HUES48 (cell line): ENCODE results near the gene RARG.

Source experiments
- H3K27ac ChIP-seq: one replicate; pipeline ENCODE4 v1.7.0; 2013; ENCODE audit warnings: low read depth, low read length, inconsistent platforms
- H3K27me3 ChIP-seq: 2 replicates; pipeline ENCODE4 v1.6.1; 2013; ENCODE audit warnings: mild to moderate bottlenecking, low read length; ENCODE audit not compliant: control insufficient read depth, insufficient read depth
- H3K36me3 ChIP-seq: 2 replicates; pipeline ENCODE4 v1.6.1; 2013; ENCODE audit warnings: low read length; ENCODE audit not compliant: control insufficient read depth, insufficient read depth
- H3K4me1 ChIP-seq: 2 replicates; pipeline ENCODE4 v1.6.1; 2013; ENCODE audit warnings: mild to moderate bottlenecking, low read length; ENCODE audit not compliant: control insufficient read depth, insufficient read depth
- H3K4me3 ChIP-seq: 2 replicates; pipeline ENCODE4 v1.5.1; 2013; ENCODE audit warnings: mild to moderate bottlenecking, low read depth, low read length
- H3K9ac ChIP-seq: 2 replicates; pipeline ENCODE4 v1.6.1; 2013; ENCODE audit warnings: mild to moderate bottlenecking, low read depth, low read length, moderate library complexity
- H3K9me3 ChIP-seq: 2 replicates; pipeline ENCODE4 v1.6.1; 2013; ENCODE audit warnings: low read length; ENCODE audit not compliant: control insufficient read depth, insufficient read depth

The RARG gene

GRCh38 chr12:53196486-53196885, 35.5 kb downstream of the RARG start:
- Histone ChIP-seq H3K4me3 (no peak overlapping the region), H3K27ac (no peak overlapping the region), H3K27me3 (peaks cover 78% of the 10 kb centered on the region), H3K9me3 (no peaks in the 10 kb centered on the region), H3K9ac (no peak overlapping the region), H3K4me1 (0 out of 2 replicates have a peak, but pooled peaks cover 4% of the 10 kb centered on the region), H3K36me3 (no peaks in the 10 kb centered on the region)

- H3K36me3 ChIP-seq, result no peaks in the 10 kb centered on the region
- H3K27ac ChIP-seq, result no peak overlapping the region
- H3K4me1 ChIP-seq, result 0 out of 2 replicates have a peak, but pooled peaks cover 4% of the 10 kb centered on the region
- H3K9me3 ChIP-seq, result no peaks in the 10 kb centered on the region
- H3K9ac ChIP-seq, result no peak overlapping the region
- H3K27me3 ChIP-seq, result peaks cover 77% of the 10 kb centered on the region
- H3K4me3 ChIP-seq, result no peak overlapping the region
Measured at GRCh38 chr12:53195516-53196420, 36.2 kb downstream of the RARG start.

GRCh38 chr12:53194973-53195372, 37.0 kb downstream of the RARG start:
- no peaks in the 10 kb centered on the region for H3K36me3 ChIP-seq
- 0 out of 2 replicates have a peak, but pooled peaks cover 6% of the 10 kb centered on the region for H3K4me1 ChIP-seq
- no peak overlapping the region for H3K4me3 ChIP-seq
- H3K27me3 ChIP-seq, result peaks cover 69% of the 10 kb centered on the region
- no peaks in the 10 kb centered on the region for H3K9me3 ChIP-seq
- H3K27ac ChIP-seq, result no peak overlapping the region
- H3K9ac ChIP-seq, result no peak overlapping the region

GRCh38 chr12:53193985-53194716, 37.9 kb downstream of the RARG start:
- Histone ChIP-seq H3K9ac (no peak overlapping the region), H3K4me3 (no peak overlapping the region), H3K27ac (no peak overlapping the region), H3K9me3 (no peaks in the 10 kb centered on the region), H3K27me3 (peaks cover 66% of the 10 kb centered on the region), H3K4me1 (0 out of 2 replicates have a peak, but pooled peaks cover 6% of the 10 kb centered on the region), H3K36me3 (no peaks in the 10 kb centered on the region)

GRCh38 chr12:53193040-53193439, 39.0 kb downstream of the RARG start:
- no peak overlapping the region for H3K9ac ChIP-seq
- peaks cover 55% of the 10 kb centered on the region for H3K27me3 ChIP-seq
- peaks cover 13% of the 10 kb centered on the region for H3K4me1 ChIP-seq
- H3K4me3 ChIP-seq, result no peak overlapping the region
- no peak overlapping the region for H3K27ac ChIP-seq
- no peaks in the 10 kb centered on the region for H3K9me3 ChIP-seq
- H3K36me3 ChIP-seq, result peaks cover 1% of the 10 kb centered on the region; the same call in 1 of the 2 replicates

- Histone ChIP-seq H3K4me1 (peaks cover 11% of the 10 kb centered on the region), H3K9ac (no peak overlapping the region), H3K36me3 (peaks cover 6% of the 10 kb centered on the region; the same call in 1 of the 2 replicates), H3K27me3 (peaks cover 50% of the 10 kb centered on the region), H3K4me3 (no peak overlapping the region), H3K27ac (no peak overlapping the region), H3K9me3 (no peaks in the 10 kb centered on the region)
Measured at GRCh38 chr12:53192531-53193021, 39.4 kb downstream of the RARG start.

GRCh38 chr12:53191885-53192530, 40.0 kb downstream of the RARG start:
- peaks cover 45% of the 10 kb centered on the region for H3K27me3 ChIP-seq
- no peak overlapping the region for H3K4me3 ChIP-seq
- H3K4me1 ChIP-seq, result peaks cover 11% of the 10 kb centered on the region
- H3K9me3 ChIP-seq, result no peaks in the 10 kb centered on the region
- no peak overlapping the region for H3K9ac ChIP-seq
- H3K27ac ChIP-seq, result no peak overlapping the region
- H3K36me3 ChIP-seq, result peaks cover 11% of the 10 kb centered on the region

GRCh38 chr12:53191096-53191884, 40.7 kb downstream of the RARG start:
- Histone ChIP-seq H3K27me3 (peaks cover 38% of the 10 kb centered on the region), H3K4me3 (no peak overlapping the region), H3K4me1 (peaks cover 11% of the 10 kb centered on the region), H3K9me3 (no peaks in the 10 kb centered on the region), H3K36me3 (peaks cover 19% of the 10 kb centered on the region), H3K27ac (no peak overlapping the region), H3K9ac (no peak overlapping the region)

GRCh38 chr12:53190108-53190729, 41.8 kb downstream of the RARG start:
- Histone ChIP-seq H3K4me1 (peaks cover 11% of the 10 kb centered on the region), H3K36me3 (peaks cover 29% of the 10 kb centered on the region), H3K9me3 (no peaks in the 10 kb centered on the region), H3K4me3 (no peak overlapping the region), H3K27me3 (peaks cover 27% of the 10 kb centered on the region), H3K27ac (no peak overlapping the region), H3K9ac (no peak overlapping the region)
